GOT3 (cell line): ENCODE results near the gene IRAK2.
"Not testable (repeated sequence)": the region's sequence is repeated elsewhere in the genome, so short reads cannot be mapped to it uniquely, and the experiment has no call there.

Experiments
- DNase-seq: peaks from one replicate; lab custom pipeline; 2025; ENCODE audit warnings: mixed read lengths; lab: John Stamatoyannopoulos, UW

Gene IRAK2

GRCh38 chr3:10164546-10165393, at the start of gene IRAK2:
Gene IRAK2 (plus strand): TSS chr3:10164919. CDS start chr3:10164955, 36 bp downstream.
- DNase-seq, result peak; percentile 20

- peak; percentile 73 for DNase-seq
Observed at GRCh38 chr3:10115326-10116137, 49.2 kb upstream of the IRAK2 start, which contains the start of gene BRK1. Gene BRK1 (plus strand): TSS chr3:10115675. CDS start chr3:10115702, 27 bp downstream.

- DNase-seq, result no peak
Observed at GRCh38 chr3:10116138-10116460, 48.6 kb upstream of the IRAK2 start.

- no peak for DNase-seq
Observed at GRCh38 chr3:10116928-10117327, 47.8 kb upstream of the IRAK2 start.

- DNase-seq, result no peak
Observed at GRCh38 chr3:10119376-10119775, 45.3 kb upstream of the IRAK2 start.

GRCh38 chr3:10121064-10121463, 43.7 kb upstream of the IRAK2 start:
- DNase-seq, result no peak

GRCh38 chr3:10122724-10123123, 42.0 kb upstream of the IRAK2 start:
- DNase-seq, result no peak

- not testable (repeated sequence) for DNase-seq
Observed at GRCh38 chr3:10135872-10136271, 28.8 kb upstream of the IRAK2 start.

- no peak for DNase-seq
Observed at GRCh38 chr3:10136426-10137005, 28.2 kb upstream of the IRAK2 start.

GRCh38 chr3:10137178-10137577, 27.5 kb upstream of the IRAK2 start:
- no peak for DNase-seq

GRCh38 chr3:10140996-10141546, 23.6 kb upstream of the IRAK2 start:
- no peak for DNase-seq

GRCh38 chr3:10142707-10143560, 21.8 kb upstream of the IRAK2 start:
- no peak for DNase-seq

GRCh38 chr3:10145685-10146084, 19.0 kb upstream of the IRAK2 start:
- no peak for DNase-seq

GRCh38 chr3:10149226-10149625, 15.5 kb upstream of the IRAK2 start:
- no peak for DNase-seq

GRCh38 chr3:10150987-10151386, 13.7 kb upstream of the IRAK2 start:
- DNase-seq, result no peak

- DNase-seq, result no peak
Observed at GRCh38 chr3:10154335-10155122, 10.2 kb upstream of the IRAK2 start.

- no peak for DNase-seq
Observed at GRCh38 chr3:10155123-10155472, 9.6 kb upstream of the IRAK2 start.

- DNase-seq, result no peak
Observed at GRCh38 chr3:10155658-10156057, 9.1 kb upstream of the IRAK2 start.

GRCh38 chr3:10157031-10157430, 7.7 kb upstream of the IRAK2 start:
- DNase-seq, result no peak

GRCh38 chr3:10158555-10158954, 6.2 kb upstream of the IRAK2 start:
- not testable (repeated sequence) for DNase-seq

- no peak for DNase-seq
Observed at GRCh38 chr3:10160346-10160745, 4.4 kb upstream of the IRAK2 start.
